Liver (tissue), 9 donors: ENCODE measurements around the gene IRAK2. TPM values are rescaled to one million over a fixed set of nuclear protein-coding genes. Genes with fewer than 3 reads are reported as not detected.

Source experiments
- DNase-seq: peaks from one replicate; pipeline ENCODE4 v3.0.0-alpha.2; 2017; ENCODE audit warnings: low spot score
- H3K27ac ChIP-seq, 2 donors: one replicate each; pipeline ENCODE4 v1.7.0; 2013; ENCODE audit warnings: inconsistent platforms in 2 of 2, low read length in 2 of 2, control low read depth in 1 of 2, low read depth in 1 of 2, mild to moderate bottlenecking in 1 of 2
- H3K27me3 ChIP-seq, 4 donors: one replicate each; pipeline versions ENCODE4 v1.6.1 to v1.7.0; 2013; ENCODE audit warnings: low read length in 3 of 4, inconsistent platforms in 1 of 4, mild to moderate bottlenecking in 1 of 4, moderate library complexity in 1 of 4; ENCODE audit not compliant: control insufficient read depth in 4 of 4, insufficient read depth in 4 of 4
- H3K36me3 ChIP-seq, 4 donors: one replicate each; pipeline versions ENCODE4 v1.6.1 to v1.7.0; 2013; ENCODE audit warnings: low read length in 3 of 4, mild to moderate bottlenecking in 3 of 4, low read depth in 1 of 4, moderate library complexity in 1 of 4; ENCODE audit not compliant: control insufficient read depth in 4 of 4, insufficient read depth in 3 of 4
- H3K4me1 ChIP-seq, 4 donors: one replicate each; pipeline versions ENCODE4 v1.6.1 to v1.7.0; 2013; ENCODE audit warnings: low read length in 3 of 4, mild to moderate bottlenecking in 3 of 4, moderate library complexity in 1 of 4; ENCODE audit not compliant: control insufficient read depth in 4 of 4, insufficient read depth in 4 of 4
- H3K4me3 ChIP-seq, 3 donors: one replicate each; pipeline versions ENCODE4 v1.6.1 to v1.7.0; 2013; ENCODE audit warnings: low read length in 3 of 3, control low read depth in 1 of 3, low read depth in 1 of 3, mild to moderate bottlenecking in 1 of 3
- H3K9ac ChIP-seq, 2 donors: one replicate each; pipeline ENCODE4 v1.7.0; 2013; ENCODE audit warnings: low read length in 2 of 2, mild to moderate bottlenecking in 2 of 2, moderate library complexity in 2 of 2, control low read depth in 1 of 2, low read depth in 1 of 2
- H3K9me3 ChIP-seq, 4 donors: one replicate each; pipeline versions ENCODE4 v1.6.1 to v1.7.0; 2013; ENCODE audit warnings: low read length in 3 of 4; ENCODE audit not compliant: control insufficient read depth in 4 of 4
- ATF3 ChIP-seq: IDR thresholded peaks from 2 replicates; pipeline ENCODE4 v1.6.1; 2016; ENCODE audit warnings: antibody characterized with exemption
- CTCF ChIP-seq: fragments of 150-350 bp; IDR thresholded peaks from 2 replicates; pipeline ENCODE4 v1.5.1; 2017; ENCODE audit warnings: improper control_type of control experiment, low read depth, low read length; ENCODE audit not compliant: missing input control
- FOXA1 ChIP-seq: IDR thresholded peaks from 2 replicates; pipeline ENCODE4 v1.6.1; 2016; ENCODE audit warnings: antibody characterized with exemption
- FOXA2 ChIP-seq: IDR thresholded peaks from 2 replicates; pipeline ENCODE4 v1.6.1; 2016; ENCODE audit warnings: antibody characterized with exemption
- GABPA ChIP-seq, 2 donors: IDR thresholded peaks in 1 of 2; conservative IDR thresholded peaks in 1 of 2; 2 replicates each; pipeline ENCODE4 v1.6.1; 2016; ENCODE audit warnings: antibody characterized with exemption in 2 of 2, mild to moderate bottlenecking in 1 of 2, moderate library complexity in 1 of 2
- HNF4A ChIP-seq, 2 donors: conservative IDR thresholded peaks; 2 replicates each; pipeline ENCODE4 v1.6.1; 2016; ENCODE audit warnings: antibody characterized with exemption in 2 of 2, mild to moderate bottlenecking in 2 of 2
- HNF4G ChIP-seq: IDR thresholded peaks from 2 replicates; pipeline ENCODE4 v1.6.1; 2016; ENCODE audit warnings: antibody characterized with exemption
- JUND ChIP-seq, 2 donors: IDR thresholded peaks; 2 replicates each; pipeline ENCODE4 v1.6.1; 2016; ENCODE audit warnings: antibody characterized with exemption in 2 of 2
- NR2F2 ChIP-seq: IDR thresholded peaks from 2 replicates; pipeline ENCODE4 v1.6.1; 2016; ENCODE audit warnings: antibody characterized with exemption
- RAD21 ChIP-seq, 2 donors: IDR thresholded peaks; 2 replicates each; pipeline ENCODE4 v1.6.1; 2016; ENCODE audit warnings: antibody characterized with exemption in 2 of 2, mild to moderate bottlenecking in 2 of 2
- REST ChIP-seq: IDR thresholded peaks from 2 replicates; pipeline ENCODE4 v1.6.1; 2016; ENCODE audit warnings: antibody characterized with exemption, mild to moderate bottlenecking
- RXRA ChIP-seq, 2 donors: IDR thresholded peaks; 2 replicates each; pipeline ENCODE4 v1.6.1; 2017 to 2018; ENCODE audit warnings: antibody characterized with exemption in 2 of 2, mild to moderate bottlenecking in 1 of 2
- SP1 ChIP-seq: IDR thresholded peaks from 2 replicates; pipeline ENCODE4 v1.6.1; 2018; ENCODE audit warnings: antibody characterized with exemption, mild to moderate bottlenecking
- TAF1 ChIP-seq: conservative IDR thresholded peaks from 2 replicates; pipeline ENCODE4 v1.6.1; 2016; ENCODE audit warnings: antibody characterized with exemption, mild to moderate bottlenecking
- YY1 ChIP-seq: IDR thresholded peaks from 2 replicates; pipeline ENCODE4 v1.6.1; 2016; ENCODE audit warnings: antibody characterized with exemption, mild to moderate bottlenecking
- ZBTB33 ChIP-seq: IDR thresholded peaks from 2 replicates; pipeline ENCODE4 v1.6.1; 2016; ENCODE audit warnings: antibody characterized with exemption
- WGBS: extraction: QIAGEN DNeasy Blood & Tissue Kit; methylation state at CpG from one replicate; pipeline ENCODE4 v1.1.7; 2013; 5-methylcytosine and 5-hydroxymethylcytosine counted together
- polyA plus RNA-seq, 2 donors: library from polyadenylated mRNA; stranded (reverse) in 1 of 2; unstranded in 1 of 2; fragments of 200-250 nt in 1 of 2; fragments of >200 nt in 1 of 2; fragmentation: Nextera tagmentation in 1 of 2; extraction: Ambion mirVana in 1 of 2; gene quantifications; one replicate each; pipeline versions ENCODE4 v1.2.1 to v1.2.3, GENCODE V29; 2013 to 2015
- total RNA-seq, 2 donors: library from RNA; depleted of rRNA; stranded (reverse); fragments of >200 nt; gene quantifications; one replicate each; pipeline ENCODE4 v1.2.3, GENCODE V29; 2014
- donor health status: healthy.
- donor health status: healthy.
- donor health status: healthy.
- donor health status: healthy.
- donor health status: healthy.

The IRAK2 gene
- total and polyA plus RNA-seq, 4 donors = 2.7 to 9.3 (median 5.9) TPM

GRCh38 chr3:10155123-10155472 is 9.6 kb upstream of the IRAK2 start:
- DNase-seq = no peak
- TF ChIP-seq HNF4G (no peak), YY1 (no peak), ATF3 (no peak), HNF4A (conservative IDR thresholded peaks at IDR 0.05) (no peak)
- Histone ChIP-seq H3K4me1 (no peaks in the 10 kb centered on the region), H3K27ac (no peak overlapping the region), H3K27me3 (no peaks in the 10 kb centered on the region), H3K4me3 (no peak overlapping the region), H3K9ac (no peak overlapping the region), H3K9me3 (no peaks in the 10 kb centered on the region), H3K36me3 (peaks cover 8 to 23% (median 14%) of the 10 kb centered on the region in 4 donors)
- WGBS = 95% methylated on average over 4 of the region's 4 CpGs

GRCh38 chr3:10155658-10156057 is 9.1 kb upstream of the IRAK2 start:
- Histone ChIP-seq H3K36me3 (peaks cover 5 to 17% (median 9%) of the 10 kb centered on the region in 4 donors), H3K4me1 (no peaks in the 10 kb centered on the region), H3K27ac (no peak overlapping the region), H3K9ac (no peak overlapping the region), H3K27me3 (no peaks in the 10 kb centered on the region), H3K9me3 (no peaks in the 10 kb centered on the region), H3K4me3 (no peak overlapping the region)
- DNase-seq = no peak
- no peak for TF ChIP-seq HNF4G
- no peak for TF ChIP-seq ATF3
- no peak for TF ChIP-seq REST
- TF ChIP-seq NR2F2 = no peak
- no peak for TF ChIP-seq SP1
- no peak for TF ChIP-seq FOXA2
- no peak for TF ChIP-seq RAD21 (IDR thresholded peaks at IDR 0.05)
- TF ChIP-seq FOXA1 = no peak
- no peak for TF ChIP-seq RXRA (IDR thresholded peaks at IDR 0.05)
- TF ChIP-seq GABPA (IDR thresholded peaks at IDR 0.05 in 1 of 2, conservative IDR thresholded peaks at IDR 0.05 in 1 of 2) = no peak
- TF ChIP-seq TAF1 = no peak
- TF ChIP-seq HNF4A (conservative IDR thresholded peaks at IDR 0.05) = no peak
- TF ChIP-seq ZBTB33 = no peak
- TF ChIP-seq JUND (IDR thresholded peaks at IDR 0.05) = no peak
- TF ChIP-seq CTCF = no peak
- TF ChIP-seq YY1 = no peak
- WGBS = 94% methylated on average over 4 of the region's 4 CpGs
